NCI-H1436 (cell line): Measurements from ENCODE around the gene ZNF878.
"Not testable (repeated sequence)": the region's sequence is repeated elsewhere in the genome, so short reads cannot be mapped to it uniquely, and the experiment has no call there.

Source experiments
- DNase-seq: peaks from one replicate; lab custom pipeline; 2025; lab: John Stamatoyannopoulos, UW

Gene ZNF878

GRCh38 chr19:12052497-12053169 is at the start of gene ZNF878:
TSS of gene ZNF878 (minus strand) at chr19:12052961. CDS start at chr19:12052801, 160 bp downstream.
- no peak for DNase-seq

GRCh38 chr19:12098040-12098439 is 45.3 kb upstream of the ZNF878 start:
- no peak for DNase-seq

- DNase-seq, result no peak
These were observed 42.5 kb upstream of the ZNF878 start for GRCh38 chr19:12095111-12095790.

- DNase-seq, result no peak
These were observed 41.0 kb upstream of the ZNF878 start for GRCh38 chr19:12093777-12094176.

GRCh38 chr19:12092956-12093355 is 40.2 kb upstream of the ZNF878 start:
- DNase-seq, result no peak

GRCh38 chr19:12092065-12092867 is 39.5 kb upstream of the ZNF878 start:
- no peak for DNase-seq

- DNase-seq, result peak; percentile 40
These were observed 38.0 kb upstream of the ZNF878 start for GRCh38 chr19:12090807-12091206.

GRCh38 chr19:12085074-12085818 is 32.5 kb upstream of the ZNF878 start:
- no peak for DNase-seq

- DNase-seq, result not testable (repeated sequence)
These were observed 30.6 kb upstream of the ZNF878 start for GRCh38 chr19:12083336-12083735.

GRCh38 chr19:12077375-12077774 is 24.6 kb upstream of the ZNF878 start:
- no peak for DNase-seq

- not testable (repeated sequence) for DNase-seq
These were observed 23.6 kb upstream of the ZNF878 start for GRCh38 chr19:12076331-12076730.

- no peak for DNase-seq
These were observed 22.9 kb upstream of the ZNF878 start for GRCh38 chr19:12075538-12076139.

- no peak for DNase-seq
These were observed 12.1 kb upstream of the ZNF878 start, which contains the start of gene ZNF844 for GRCh38 chr19:12064590-12065538. TSS of gene ZNF844 (plus strand) at chr19:12064731. CDS start at chr19:12064874, 143 bp downstream.

- no peak for DNase-seq
These were observed 3.0 kb upstream of the ZNF878 start for GRCh38 chr19:12055784-12056183.

- no peak for DNase-seq
These were observed 667 bp downstream of the ZNF878 start for GRCh38 chr19:12052091-12052496.

GRCh38 chr19:12047868-12048267 is 4.9 kb downstream of the ZNF878 start:
- DNase-seq, result no peak

- no peak for DNase-seq
These were observed 8.9 kb downstream of the ZNF878 start for GRCh38 chr19:12043752-12044422.

- DNase-seq, result no peak
These were observed 9.9 kb downstream of the ZNF878 start for GRCh38 chr19:12042893-12043292.

- no peak for DNase-seq
These were observed 17.3 kb downstream of the ZNF878 start, which contains the start of gene ZNF433 for GRCh38 chr19:12035220-12036172. TSS of gene ZNF433 (minus strand) at chr19:12035679. CDS start at chr19:12035539, 140 bp downstream.
